ENCODE data around the gene SNAPIN. TPM values are rescaled to one million over a fixed set of nuclear protein-coding genes. Genes with fewer than 3 reads are reported as not detected.

SNAPIN gene
- total RNA-seq, 4 donors from 2014 or later: 39.9 to 61.2 (median 51.1) TPM

GRCh38 chr1:153680120-153680403 is 21.6 kb downstream of the SNAPIN start:
- Histone ChIP-seq H3K4me1 (peaks cover 19 to 34% (median 22%) of the 10 kb centered on the region in 3 donors), H3K27ac (peak overlapping the region in 2 of 4 donors; percentile 60 to 82), H3K4me3 (peak overlapping the region in 3 of 4 donors; percentile 44 to 70 (median 52)), H3K27me3 (peaks cover 3 to 44% (median 7%) of the 10 kb centered on the region in 4 donors), H3K36me3 (peaks cover 0 to 6% (median 0%) of the 10 kb centered on the region in 3 donors), H3K9me3 (no peaks in the 10 kb centered on the region)
- TF ChIP-seq POLR2A (IDR thresholded peaks at IDR 0.05) (no peak), CTCF (IDR thresholded peaks at IDR 0.05) (no peak)
- intact Hi-C loops (cut with DNase I): loop anchor here (5.0 kb wide), 1 partner anchor 67 kb away; no protein-coding TSS in a partner anchor
- no peak for DNase-seq
- 36 to 37% methylated on average over 6 to 9 of the region's 10 CpGs for WGBS, 2 donors

- H3K9me3 ChIP-seq: no peaks in the 10 kb centered on the region
- peaks cover 0 to 11% (median 0%) of the 10 kb centered on the region in 3 donors for H3K36me3 ChIP-seq
- no peak for DNase-seq
- TF ChIP-seq CTCF (IDR thresholded peaks at IDR 0.05) (no peak), POLR2A (IDR thresholded peaks at IDR 0.05) (no peak)
- peaks cover 17 to 29% (median 21%) of the 10 kb centered on the region in 3 donors for H3K4me1 ChIP-seq
- WGBS, 2 donors: 88 to 90% methylated on average over 5 to 6 of the region's 7 CpGs
- no peak overlapping the region for H3K4me3 ChIP-seq
- peaks cover 3 to 40% (median 7%) of the 10 kb centered on the region in 4 donors for H3K27me3 ChIP-seq
- no peak overlapping the region for H3K27ac ChIP-seq
- intact Hi-C loops (cut with DNase I): loop anchor here (5.0 kb wide), 1 partner anchor 65 kb away; no protein-coding TSS in a partner anchor
These were observed 24.2 kb downstream of the SNAPIN start for GRCh38 chr1:153682730-153683129.

- no peaks in the 10 kb centered on the region for H3K9me3 ChIP-seq
- TF ChIP-seq CTCF (IDR thresholded peaks at IDR 0.05) (no peak), POLR2A (IDR thresholded peaks at IDR 0.05) (no peak)
- WGBS, 2 donors: 66 to 75% methylated on average over 5 of the region's 5 CpGs
- peaks cover 6 to 18% (median 10%) of the 10 kb centered on the region in 3 donors for H3K4me1 ChIP-seq
- no peak overlapping the region for H3K27ac ChIP-seq
- no peak for DNase-seq
- H3K4me3 ChIP-seq: no peak overlapping the region
- peaks cover 0 to 15% (median 0%) of the 10 kb centered on the region in 3 donors for H3K36me3 ChIP-seq
- intact Hi-C loops (cut with DNase I): loop anchor here (5.0 kb wide), 1 partner anchor 63 kb away; no protein-coding TSS in a partner anchor
- H3K27me3 ChIP-seq: peaks cover 0 to 29% (median 6%) of the 10 kb centered on the region in 4 donors
These were observed 25.4 kb downstream of the SNAPIN start for GRCh38 chr1:153683854-153684253.

GRCh38 chr1:153684892-153685291 is 26.4 kb downstream of the SNAPIN start:
- no peak for TF ChIP-seq CTCF (IDR thresholded peaks at IDR 0.05)
- TF ChIP-seq POLR2A (IDR thresholded peaks at IDR 0.05): no peak
- Histone ChIP-seq H3K27ac (no peak overlapping the region), H3K9me3 (no peaks in the 10 kb centered on the region), H3K36me3 (peaks cover 0 to 15% (median 0%) of the 10 kb centered on the region in 3 donors), H3K4me3 (no peak overlapping the region), H3K27me3 (peaks cover 0 to 19% (median 0%) of the 10 kb centered on the region in 4 donors), H3K4me1 (peaks cover 0 to 7% (median 0%) of the 10 kb centered on the region in 3 donors)
- intact Hi-C loops (cut with DNase I): loop anchor here (5.0 kb wide), 1 partner anchor 62 kb away; no protein-coding TSS in a partner anchor
- 83 to 89% methylated on average over 5 to 6 of the region's 12 CpGs for WGBS, 2 donors
- no peak for DNase-seq

GRCh38 chr1:153685544-153686340 is 27.2 kb downstream of the SNAPIN start:
- peaks cover 0 to 10% (median 0%) of the 10 kb centered on the region in 4 donors for H3K27me3 ChIP-seq
- H3K4me1 ChIP-seq: peaks cover 0 to 5% (median 0%) of the 10 kb centered on the region in 3 donors
- no peak for DNase-seq
- H3K27ac ChIP-seq: no peak overlapping the region
- no peak overlapping the region for H3K4me3 ChIP-seq
- TF ChIP-seq CTCF (IDR thresholded peaks at IDR 0.05): no peak
- no peaks in the 10 kb centered on the region for H3K9me3 ChIP-seq
- intact Hi-C loops (cut with DNase I): no loop called here
- peaks cover 0 to 15% (median 0%) of the 10 kb centered on the region in 3 donors for H3K36me3 ChIP-seq
- WGBS, 2 donors: 70 to 71% methylated on average over 11 of the region's 11 CpGs

Measured in esophagus squamous epithelium (tissue), 5 donors.